HL-60 (cell line): Measurements from ENCODE around the gene ARID1B.

ENCODE experiments used
- DNase-seq, 2 experiments: peaks; one replicate each; pipeline ENCODE4 v3.0.0-alpha.2; 2010 to 2020; ENCODE audit warnings: low read depth in 1 of 2, low spot score in 1 of 2
- H3K27ac ChIP-seq: fragments of 250-450 bp; sonication (Bioruptor Pico); replicated peaks from 2 replicates; pipeline ENCODE4 v1.5.1; 2020; ENCODE audit warnings: mild to moderate bottlenecking, moderate library complexity
- H3K27me3 ChIP-seq: fragments of 250-450 bp; sonication (Bioruptor Pico); 2 replicates; pipeline ENCODE4 v1.5.1; 2021; ENCODE audit warnings: mild to moderate bottlenecking, moderate library complexity; ENCODE audit not compliant: insufficient read depth, poor library complexity, severe bottlenecking
- H3K4me3 ChIP-seq: replicated peaks from 2 replicates; pipeline ENCODE4 v1.5.1; 2011; ENCODE audit warnings: mild to moderate bottlenecking, control low read depth, low read length; ENCODE audit not compliant: insufficient read depth
- GABPA ChIP-seq: IDR thresholded peaks from 2 replicates; pipeline ENCODE4 v1.6.1; 2012; ENCODE audit warnings: low read depth
- POLR2AphosphoS5 ChIP-seq: IDR thresholded peaks from 2 replicates; pipeline ENCODE4 v1.6.1; 2012; ENCODE audit warnings: low read depth
- SPI1 ChIP-seq: IDR thresholded peaks from 2 replicates; pipeline ENCODE4 v1.6.1; 2012; ENCODE audit warnings: low read depth, mild to moderate bottlenecking, borderline replicate concordance
- TF ChIP-seq, protein P1 (sequence below): IDR thresholded peaks from 2 replicates; pipeline ENCODE4 v1.6.1; 2012; ENCODE audit warnings: low read depth; ENCODE audit not compliant: insufficient replicate concordance
- TF ChIP-seq, protein P2 (sequence below): IDR thresholded peaks from one replicate; pipeline ENCODE4 v1.5.1; 2011; ENCODE audit warnings: low read length, control low read depth, inconsistent platforms; ENCODE audit not compliant: insufficient read depth

Gene ARID1B

DNA sequence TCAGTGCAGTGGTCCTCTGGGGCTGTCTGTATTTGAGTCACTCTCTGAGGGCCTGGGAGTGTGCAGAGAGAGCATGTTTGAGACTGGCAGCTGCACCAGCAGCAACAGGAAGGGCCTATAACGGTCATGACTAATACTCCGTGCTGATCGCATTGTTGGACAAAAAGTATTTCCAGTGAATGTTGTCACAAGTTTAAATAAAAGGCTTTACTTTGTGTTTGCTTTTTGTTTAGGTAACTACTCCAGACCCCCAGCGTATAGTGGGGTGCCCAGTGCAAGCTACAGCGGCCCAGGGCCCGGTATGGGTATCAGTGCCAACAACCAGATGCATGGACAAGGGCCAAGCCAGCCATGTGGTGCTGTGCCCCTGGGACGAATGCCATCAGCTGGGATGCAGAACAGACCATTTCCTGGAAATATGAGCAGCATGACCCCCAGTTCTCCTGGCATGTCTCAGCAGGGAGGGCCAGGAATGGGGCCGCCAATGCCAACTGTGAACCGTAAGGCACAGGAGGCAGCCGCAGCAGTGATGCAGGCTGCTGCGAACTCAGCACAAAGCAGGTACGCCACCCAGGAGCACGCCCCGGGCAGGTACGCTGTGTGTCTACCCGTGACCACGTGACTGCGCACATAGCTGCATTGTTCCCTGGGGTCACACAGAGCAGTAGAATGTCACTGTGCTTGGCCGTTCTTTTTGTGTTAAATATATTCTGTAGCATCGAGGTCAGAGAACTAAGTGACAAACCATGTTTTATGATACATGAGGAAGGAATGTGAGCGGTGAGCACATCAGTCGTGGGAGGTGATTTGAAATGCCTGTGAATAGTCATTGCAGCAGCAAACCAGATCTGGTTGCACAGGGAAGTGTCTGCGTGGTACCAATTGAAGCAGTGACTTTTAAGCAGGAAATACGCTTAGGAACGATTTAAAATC is 371.5 kb downstream of the ARID1B start:
- Histone ChIP-seq H3K27ac (no peak overlapping the region), H3K27me3 (no peaks in the 10 kb centered on the region), H3K4me3 (no peak overlapping the region)
- DNase-seq, result no peak
- TF ChIP-seq, protein P1, sequence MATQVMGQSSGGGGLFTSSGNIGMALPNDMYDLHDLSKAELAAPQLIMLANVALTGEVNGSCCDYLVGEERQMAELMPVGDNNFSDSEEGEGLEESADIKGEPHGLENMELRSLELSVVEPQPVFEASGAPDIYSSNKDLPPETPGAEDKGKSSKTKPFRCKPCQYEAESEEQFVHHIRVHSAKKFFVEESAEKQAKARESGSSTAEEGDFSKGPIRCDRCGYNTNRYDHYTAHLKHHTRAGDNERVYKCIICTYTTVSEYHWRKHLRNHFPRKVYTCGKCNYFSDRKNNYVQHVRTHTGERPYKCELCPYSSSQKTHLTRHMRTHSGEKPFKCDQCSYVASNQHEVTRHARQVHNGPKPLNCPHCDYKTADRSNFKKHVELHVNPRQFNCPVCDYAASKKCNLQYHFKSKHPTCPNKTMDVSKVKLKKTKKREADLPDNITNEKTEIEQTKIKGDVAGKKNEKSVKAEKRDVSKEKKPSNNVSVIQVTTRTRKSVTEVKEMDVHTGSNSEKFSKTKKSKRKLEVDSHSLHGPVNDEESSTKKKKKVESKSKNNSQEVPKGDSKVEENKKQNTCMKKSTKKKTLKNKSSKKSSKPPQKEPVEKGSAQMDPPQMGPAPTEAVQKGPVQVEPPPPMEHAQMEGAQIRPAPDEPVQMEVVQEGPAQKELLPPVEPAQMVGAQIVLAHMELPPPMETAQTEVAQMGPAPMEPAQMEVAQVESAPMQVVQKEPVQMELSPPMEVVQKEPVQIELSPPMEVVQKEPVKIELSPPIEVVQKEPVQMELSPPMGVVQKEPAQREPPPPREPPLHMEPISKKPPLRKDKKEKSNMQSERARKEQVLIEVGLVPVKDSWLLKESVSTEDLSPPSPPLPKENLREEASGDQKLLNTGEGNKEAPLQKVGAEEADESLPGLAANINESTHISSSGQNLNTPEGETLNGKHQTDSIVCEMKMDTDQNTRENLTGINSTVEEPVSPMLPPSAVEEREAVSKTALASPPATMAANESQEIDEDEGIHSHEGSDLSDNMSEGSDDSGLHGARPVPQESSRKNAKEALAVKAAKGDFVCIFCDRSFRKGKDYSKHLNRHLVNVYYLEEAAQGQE, result no peak
- no peak for TF ChIP-seq SPI1
- TF ChIP-seq, protein P2, sequence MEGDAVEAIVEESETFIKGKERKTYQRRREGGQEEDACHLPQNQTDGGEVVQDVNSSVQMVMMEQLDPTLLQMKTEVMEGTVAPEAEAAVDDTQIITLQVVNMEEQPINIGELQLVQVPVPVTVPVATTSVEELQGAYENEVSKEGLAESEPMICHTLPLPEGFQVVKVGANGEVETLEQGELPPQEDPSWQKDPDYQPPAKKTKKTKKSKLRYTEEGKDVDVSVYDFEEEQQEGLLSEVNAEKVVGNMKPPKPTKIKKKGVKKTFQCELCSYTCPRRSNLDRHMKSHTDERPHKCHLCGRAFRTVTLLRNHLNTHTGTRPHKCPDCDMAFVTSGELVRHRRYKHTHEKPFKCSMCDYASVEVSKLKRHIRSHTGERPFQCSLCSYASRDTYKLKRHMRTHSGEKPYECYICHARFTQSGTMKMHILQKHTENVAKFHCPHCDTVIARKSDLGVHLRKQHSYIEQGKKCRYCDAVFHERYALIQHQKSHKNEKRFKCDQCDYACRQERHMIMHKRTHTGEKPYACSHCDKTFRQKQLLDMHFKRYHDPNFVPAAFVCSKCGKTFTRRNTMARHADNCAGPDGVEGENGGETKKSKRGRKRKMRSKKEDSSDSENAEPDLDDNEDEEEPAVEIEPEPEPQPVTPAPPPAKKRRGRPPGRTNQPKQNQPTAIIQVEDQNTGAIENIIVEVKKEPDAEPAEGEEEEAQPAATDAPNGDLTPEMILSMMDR, result no peak
- no peak for TF ChIP-seq GABPA
- no peak for TF ChIP-seq POLR2AphosphoS5

GRCh38 chr6:157150076-157150475 is 372.9 kb downstream of the ARID1B start:
- Histone ChIP-seq H3K27ac (no peak overlapping the region), H3K27me3 (no peaks in the 10 kb centered on the region), H3K4me3 (no peak overlapping the region)
- DNase-seq, result no peak
- TF ChIP-seq GABPA, result no peak
- TF ChIP-seq, protein P2, result no peak
- TF ChIP-seq SPI1, result no peak
- TF ChIP-seq POLR2AphosphoS5, result no peak
- TF ChIP-seq, protein P1, result no peak

GRCh38 chr6:157151029-157151428 is 373.9 kb downstream of the ARID1B start:
- TF ChIP-seq GABPA (no peak), SPI1 (no peak), POLR2AphosphoS5 (no peak)
- TF ChIP-seq, protein P1, result no peak
- no peak for DNase-seq
- no peak overlapping the region for H3K27ac ChIP-seq
- H3K27me3 ChIP-seq, result no peaks in the 10 kb centered on the region
- H3K4me3 ChIP-seq, result no peak overlapping the region
